GM19324 (cell line): ENCODE measurements around the gene HOTAIR.

Source experiments
- ATAC-seq: cut with Tn5 transposase; IDR thresholded peaks from one replicate; pipeline ENCODE4 v1.9.1; 2021; ENCODE audit warnings: mild to moderate bottlenecking, moderate library complexity; ENCODE audit not compliant: unreplicated experiment, low FRiP score

HOTAIR gene

GRCh38 chr12:53963434-53964314 lies 11.1 kb downstream of the HOTAIR start:
- ATAC-seq = no peak

GRCh38 chr12:53963005-53963404 lies 11.7 kb downstream of the HOTAIR start:
- ATAC-seq = no peak

GRCh38 chr12:53961025-53961761 lies 13.6 kb downstream of the HOTAIR start:
- no peak for ATAC-seq

GRCh38 chr12:53960187-53961024 lies 14.3 kb downstream of the HOTAIR start:
- ATAC-seq = no peak

- no peak for ATAC-seq
Observed at GRCh38 chr12:53959314-53959713, 15.4 kb downstream of the HOTAIR start.

- ATAC-seq = no peak
Observed at GRCh38 chr12:53958128-53958527, 16.6 kb downstream of the HOTAIR start.

- no peak for ATAC-seq
Observed at GRCh38 chr12:53956914-53957536, 17.7 kb downstream of the HOTAIR start.

GRCh38 chr12:53956251-53956887 lies 18.4 kb downstream of the HOTAIR start:
- no peak for ATAC-seq

- no peak for ATAC-seq
Observed at GRCh38 chr12:53955776-53956250, 18.9 kb downstream of the HOTAIR start.

GRCh38 chr12:53955036-53955775 lies 19.5 kb downstream of the HOTAIR start:
- no peak for ATAC-seq

- no peak for ATAC-seq
Observed at GRCh38 chr12:53954694-53955035, 20.1 kb downstream of the HOTAIR start, which contains the start of gene HOXC12. TSS of gene HOXC12 (plus strand) at chr12:53954903. CDS start at chr12:53954930, 27 bp downstream.

GRCh38 chr12:53953831-53954693 lies 20.7 kb downstream of the HOTAIR start:
- ATAC-seq = no peak

GRCh38 chr12:53952871-53953734 lies 21.7 kb downstream of the HOTAIR start:
- ATAC-seq = no peak

GRCh38 chr12:53952335-53952694 lies 22.4 kb downstream of the HOTAIR start:
- no peak for ATAC-seq

- ATAC-seq = no peak
Observed at GRCh38 chr12:53951577-53952334, 23.0 kb downstream of the HOTAIR start.

GRCh38 chr12:53950789-53951576 lies 23.8 kb downstream of the HOTAIR start:
- no peak for ATAC-seq
